Brain microvascular endothelial cell (primary cell): ENCODE results near the gene MAP3K14.
A peak's percentile ranks its signal among the peaks of the same experiment; 100 is the strongest.

Source experiments
- DNase-seq: peaks from one replicate; pipeline ENCODE4 v3.0.0-alpha.2; 2020
- H3K27ac ChIP-seq: fragments of 250-450 bp; sonication (Bioruptor Pico); 2 replicates; pipeline ENCODE4 v1.5.1; 2020; ENCODE audit warnings: mild to moderate bottlenecking, moderate library complexity
- H3K27me3 ChIP-seq: fragments of 250-450 bp; sonication (Bioruptor Pico); replicated peaks from 2 replicates; pipeline ENCODE4 v1.5.1; 2020; ENCODE audit warnings: mild to moderate bottlenecking
- H3K36me3 ChIP-seq: fragments of 250-450 bp; sonication (Bioruptor Pico); replicated peaks from 2 replicates; pipeline ENCODE4 v1.5.1; 2020; ENCODE audit warnings: mild to moderate bottlenecking
- H3K4me3 ChIP-seq: 2 replicates; pipeline ENCODE4 v1.5.1; 2011; ENCODE audit warnings: low read depth, mild to moderate bottlenecking, control low read depth, low read length, moderate library complexity
- in situ Hi-C: cut with HindIII; loops from 2 replicates; pipeline ENCODE4 v1.10.0; 2017; ENCODE audit warnings: low sequenced_read_pairs, low pct_ligation_motif_present
- TF ChIP-seq, protein P1 (sequence below): IDR thresholded peaks from 2 replicates; pipeline ENCODE4 v1.5.1; 2011; ENCODE audit warnings: low read depth, mild to moderate bottlenecking, moderate library complexity, low read length, control low read depth, inconsistent platforms; ENCODE audit errors: missing control alignments

The MAP3K14 gene

GRCh38 chr17:45218895-45219661 lies 97.7 kb downstream of the MAP3K14 start:
- Histone ChIP-seq H3K36me3 (no peaks in the 10 kb centered on the region), H3K4me3 (no peak overlapping the region), H3K27me3 (peaks cover 15% of the 10 kb centered on the region), H3K27ac (no peak overlapping the region)
- TF ChIP-seq, protein P1, sequence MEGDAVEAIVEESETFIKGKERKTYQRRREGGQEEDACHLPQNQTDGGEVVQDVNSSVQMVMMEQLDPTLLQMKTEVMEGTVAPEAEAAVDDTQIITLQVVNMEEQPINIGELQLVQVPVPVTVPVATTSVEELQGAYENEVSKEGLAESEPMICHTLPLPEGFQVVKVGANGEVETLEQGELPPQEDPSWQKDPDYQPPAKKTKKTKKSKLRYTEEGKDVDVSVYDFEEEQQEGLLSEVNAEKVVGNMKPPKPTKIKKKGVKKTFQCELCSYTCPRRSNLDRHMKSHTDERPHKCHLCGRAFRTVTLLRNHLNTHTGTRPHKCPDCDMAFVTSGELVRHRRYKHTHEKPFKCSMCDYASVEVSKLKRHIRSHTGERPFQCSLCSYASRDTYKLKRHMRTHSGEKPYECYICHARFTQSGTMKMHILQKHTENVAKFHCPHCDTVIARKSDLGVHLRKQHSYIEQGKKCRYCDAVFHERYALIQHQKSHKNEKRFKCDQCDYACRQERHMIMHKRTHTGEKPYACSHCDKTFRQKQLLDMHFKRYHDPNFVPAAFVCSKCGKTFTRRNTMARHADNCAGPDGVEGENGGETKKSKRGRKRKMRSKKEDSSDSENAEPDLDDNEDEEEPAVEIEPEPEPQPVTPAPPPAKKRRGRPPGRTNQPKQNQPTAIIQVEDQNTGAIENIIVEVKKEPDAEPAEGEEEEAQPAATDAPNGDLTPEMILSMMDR, result peak; percentile 91
- peak; percentile 68 for DNase-seq
- in situ Hi-C loops, result loop anchor here (25.0 kb wide), 1 partner anchor 168 kb away; no protein-coding TSS in a partner anchor
